Measurements from ENCODE around the gene EEIG2.

GRCh38 chr1:108569097-108569728 is 9.3 kb downstream of the EEIG2 start:
- TF ChIP-seq CTCF (IDR thresholded peaks at IDR 0.05) = no peak
- no peak for TF ChIP-seq POLR2A (IDR thresholded peaks at IDR 0.05)
- no peak for TF ChIP-seq POLR2AphosphoS5 (IDR thresholded peaks at IDR 0.05)

Data from prostate gland (tissue), 2 donors.